Activated CD8-positive, alpha-beta memory T cell treated with anti-CD3 and anti-CD28 coated beads, Interleukin-2, amount 50 U/mL, for 24 hours (primary cell): Measurements from ENCODE around the gene BABAM2.
"Not testable (repeated sequence)": the region's sequence is repeated elsewhere in the genome, so short reads cannot be mapped to it uniquely, and the experiment has no call there.

ENCODE experiments used
- DNase-seq: peaks from one replicate; pipeline ENCODE4 v3.0.0-alpha.2; 2020; ENCODE audit errors: extremely low read depth

BABAM2 gene

GRCh38 chr2:27942612-27943547 is 52.4 kb downstream of the BABAM2 start:
- DNase-seq: no peak

- no peak for DNase-seq
Observed at GRCh38 chr2:27946530-27947060, 56.1 kb downstream of the BABAM2 start.

GRCh38 chr2:27952070-27952469 is 61.5 kb downstream of the BABAM2 start:
- DNase-seq: no peak

GRCh38 chr2:27953077-27953476 is 62.5 kb downstream of the BABAM2 start:
- DNase-seq: no peak

GRCh38 chr2:27954221-27954673 is 63.7 kb downstream of the BABAM2 start:
- no peak for DNase-seq

- no peak for DNase-seq
Observed at GRCh38 chr2:27954771-27955383, 64.3 kb downstream of the BABAM2 start.

GRCh38 chr2:27955384-27956161 is 65.0 kb downstream of the BABAM2 start:
- no peak for DNase-seq

GRCh38 chr2:27956888-27957287 is 66.4 kb downstream of the BABAM2 start:
- no peak for DNase-seq

GRCh38 chr2:27958711-27959378 is 68.3 kb downstream of the BABAM2 start:
- no peak for DNase-seq

GRCh38 chr2:27959496-27959895 is 69.0 kb downstream of the BABAM2 start:
- no peak for DNase-seq

- DNase-seq: no peak
Observed at GRCh38 chr2:27960237-27960912, 69.8 kb downstream of the BABAM2 start.

GRCh38 chr2:27962006-27962405 is 71.5 kb downstream of the BABAM2 start:
- DNase-seq: no peak

- DNase-seq: no peak
Observed at GRCh38 chr2:27963472-27963871, 72.9 kb downstream of the BABAM2 start.

GRCh38 chr2:27964067-27964466 is 73.5 kb downstream of the BABAM2 start:
- DNase-seq: no peak

GRCh38 chr2:27965841-27966240 is 75.3 kb downstream of the BABAM2 start:
- DNase-seq: no peak

GRCh38 chr2:27966466-27966865 is 75.9 kb downstream of the BABAM2 start:
- no peak for DNase-seq

- no peak for DNase-seq
Observed at GRCh38 chr2:27967076-27967475, 76.5 kb downstream of the BABAM2 start.

- DNase-seq: not testable (repeated sequence)
Observed at GRCh38 chr2:27968045-27968444, 77.5 kb downstream of the BABAM2 start.

- DNase-seq: not testable (repeated sequence)
Observed at GRCh38 chr2:27968957-27969356, 78.4 kb downstream of the BABAM2 start.

GRCh38 chr2:27972311-27972710 is 81.8 kb downstream of the BABAM2 start:
- DNase-seq: no peak

GRCh38 chr2:27973592-27973991 is 83.1 kb downstream of the BABAM2 start:
- DNase-seq: no peak
